H1 (cell line): ENCODE measurements around the gene BIRC5. TPM values are rescaled to one million over a fixed set of nuclear protein-coding genes. Genes with fewer than 3 reads are reported as not detected.
A peak's percentile ranks its signal among the peaks of the same experiment; 100 is the strongest.

Source experiments
- CBX8 ChIP-seq: fragments of 300-800, 300-1000 bp; sonication (generic); IDR thresholded peaks from 2 replicates; pipeline ENCODE4 v1.7.1; 2016; ENCODE audit warnings: low read depth, low read length, borderline replicate concordance
- CTBP2 ChIP-seq: IDR thresholded peaks from 2 replicates; pipeline ENCODE4 v1.7.0; 2011; ENCODE audit warnings: borderline replicate concordance, mild to moderate bottlenecking, moderate library complexity, mixed read lengths, low read length; ENCODE audit not compliant: insufficient read depth, insufficient read length
- NANOG ChIP-seq: IDR thresholded peaks from 2 replicates; pipeline ENCODE4 v1.6.1; 2011; ENCODE audit warnings: low read length, low read depth, mild to moderate bottlenecking, inconsistent platforms; ENCODE audit not compliant: insufficient read depth, poor library complexity, severe bottlenecking
- SIN3A ChIP-seq, 2 experiments: IDR thresholded peaks in 1 of 2; conservative IDR thresholded peaks in 1 of 2; 2 replicates each; pipeline ENCODE4 v1.6.1; 2011 to 2012; ENCODE audit warnings: low read length in 2 of 2, improper control_type of control experiment in 1 of 2, low read depth in 1 of 2, mild to moderate bottlenecking in 1 of 2
- SIX5 ChIP-seq: IDR thresholded peaks from 2 replicates; pipeline ENCODE4 v1.6.1; 2011; ENCODE audit warnings: mild to moderate bottlenecking, low read depth, low read length
- TAF7 ChIP-seq: optimal IDR thresholded peaks from 2 replicates; pipeline ENCODE3; 2011; ENCODE audit warnings: low read depth, mild to moderate bottlenecking, inconsistent platforms, low read length, moderate library complexity, borderline replicate concordance
- ZNF274 ChIP-seq: IDR thresholded peaks from 2 replicates; pipeline ENCODE4 v1.7.0; 2012; ENCODE audit warnings: low read length, borderline replicate concordance; ENCODE audit errors: extremely low read depth
- polyA plus RNA-seq, 7 experiments: library from polyadenylated mRNA; depleted of rRNA in 3 of 7; stranded (reverse) in 5 of 7; unstranded in 2 of 7; fragments of >200 nt in 5 of 7; fragments of 200-250 nt in 2 of 7; gene quantifications; 1 replicate in 5 of 7; 2 replicates in 1 of 7; 4 replicates in 1 of 7; pipeline versions ENCODE4 v1.2.1 to v1.2.3, GENCODE V29; 2011 to 2013; ENCODE audit warnings: missing spikeins in 2 of 7, mixed read lengths in 2 of 7
- total RNA-seq: library from RNA; stranded (reverse); fragmentation: NEBNext Ultra II Directional; extraction: Animal tissue kit (Norgen Biotek cat#: 25700); gene quantifications from 2 replicates; pipeline ENCODE4 v1.2.1, GENCODE V29; 2021
- TF ChIP-seq, protein P1 (sequence below): fragments of 300-600 bp; sonication (generic); IDR thresholded peaks from 2 replicates; pipeline ENCODE4 v1.7.1; 2012; ENCODE audit warnings: low read length, moderate library complexity, mild to moderate bottlenecking, inconsistent platforms; ENCODE audit not compliant: insufficient replicate concordance

The BIRC5 gene
- total and polyA plus RNA-seq, 2 of the 8 experiments (the other 6 are each of a cell fraction or from before 2014, with no cell fraction given), result 42.2 to 108 TPM

DNA sequence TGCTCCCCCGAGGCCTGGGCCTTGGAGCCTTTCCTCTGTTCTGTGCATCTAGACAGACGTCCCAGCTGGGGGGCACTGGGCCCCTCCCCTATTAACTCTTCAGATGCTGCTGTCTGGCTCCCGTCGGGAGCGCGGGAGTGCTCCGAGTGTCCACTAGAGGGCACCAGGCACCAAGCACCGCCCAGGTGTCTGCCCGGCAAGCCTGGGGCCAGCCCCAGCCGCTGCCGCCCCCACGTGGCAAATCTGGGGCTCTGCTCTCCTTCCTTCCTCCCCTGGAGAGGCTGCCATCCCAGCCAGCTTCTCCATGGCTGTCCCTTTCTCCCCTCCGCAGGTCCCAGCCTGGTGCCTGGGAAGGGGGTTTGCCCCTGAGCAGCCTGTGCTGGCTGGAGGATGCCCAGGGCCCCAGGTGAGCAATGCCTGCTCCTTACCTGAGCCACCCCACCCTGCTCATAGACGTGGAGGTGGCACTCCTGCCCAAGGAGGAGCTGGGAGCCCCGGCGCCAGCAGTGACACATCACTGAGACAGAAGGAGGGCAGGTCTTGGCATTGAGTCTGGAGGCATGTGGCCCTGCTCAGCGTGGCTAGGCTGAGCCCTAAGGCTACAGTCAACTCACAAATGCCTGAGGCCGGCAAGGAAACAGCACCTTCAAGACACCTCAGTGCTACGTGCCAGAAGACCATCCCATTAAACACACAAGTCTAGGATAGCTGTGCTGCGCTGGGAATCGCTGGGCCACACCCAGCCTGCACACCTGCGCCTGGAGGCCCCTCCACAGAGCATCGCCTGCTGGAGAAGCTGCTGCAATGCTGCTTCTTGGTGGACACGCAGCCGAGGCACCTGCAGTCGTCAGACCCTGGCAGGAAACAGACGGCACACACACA, 37.1 kb downstream of the BIRC5 start (continued):
- TF ChIP-seq, protein P1, sequence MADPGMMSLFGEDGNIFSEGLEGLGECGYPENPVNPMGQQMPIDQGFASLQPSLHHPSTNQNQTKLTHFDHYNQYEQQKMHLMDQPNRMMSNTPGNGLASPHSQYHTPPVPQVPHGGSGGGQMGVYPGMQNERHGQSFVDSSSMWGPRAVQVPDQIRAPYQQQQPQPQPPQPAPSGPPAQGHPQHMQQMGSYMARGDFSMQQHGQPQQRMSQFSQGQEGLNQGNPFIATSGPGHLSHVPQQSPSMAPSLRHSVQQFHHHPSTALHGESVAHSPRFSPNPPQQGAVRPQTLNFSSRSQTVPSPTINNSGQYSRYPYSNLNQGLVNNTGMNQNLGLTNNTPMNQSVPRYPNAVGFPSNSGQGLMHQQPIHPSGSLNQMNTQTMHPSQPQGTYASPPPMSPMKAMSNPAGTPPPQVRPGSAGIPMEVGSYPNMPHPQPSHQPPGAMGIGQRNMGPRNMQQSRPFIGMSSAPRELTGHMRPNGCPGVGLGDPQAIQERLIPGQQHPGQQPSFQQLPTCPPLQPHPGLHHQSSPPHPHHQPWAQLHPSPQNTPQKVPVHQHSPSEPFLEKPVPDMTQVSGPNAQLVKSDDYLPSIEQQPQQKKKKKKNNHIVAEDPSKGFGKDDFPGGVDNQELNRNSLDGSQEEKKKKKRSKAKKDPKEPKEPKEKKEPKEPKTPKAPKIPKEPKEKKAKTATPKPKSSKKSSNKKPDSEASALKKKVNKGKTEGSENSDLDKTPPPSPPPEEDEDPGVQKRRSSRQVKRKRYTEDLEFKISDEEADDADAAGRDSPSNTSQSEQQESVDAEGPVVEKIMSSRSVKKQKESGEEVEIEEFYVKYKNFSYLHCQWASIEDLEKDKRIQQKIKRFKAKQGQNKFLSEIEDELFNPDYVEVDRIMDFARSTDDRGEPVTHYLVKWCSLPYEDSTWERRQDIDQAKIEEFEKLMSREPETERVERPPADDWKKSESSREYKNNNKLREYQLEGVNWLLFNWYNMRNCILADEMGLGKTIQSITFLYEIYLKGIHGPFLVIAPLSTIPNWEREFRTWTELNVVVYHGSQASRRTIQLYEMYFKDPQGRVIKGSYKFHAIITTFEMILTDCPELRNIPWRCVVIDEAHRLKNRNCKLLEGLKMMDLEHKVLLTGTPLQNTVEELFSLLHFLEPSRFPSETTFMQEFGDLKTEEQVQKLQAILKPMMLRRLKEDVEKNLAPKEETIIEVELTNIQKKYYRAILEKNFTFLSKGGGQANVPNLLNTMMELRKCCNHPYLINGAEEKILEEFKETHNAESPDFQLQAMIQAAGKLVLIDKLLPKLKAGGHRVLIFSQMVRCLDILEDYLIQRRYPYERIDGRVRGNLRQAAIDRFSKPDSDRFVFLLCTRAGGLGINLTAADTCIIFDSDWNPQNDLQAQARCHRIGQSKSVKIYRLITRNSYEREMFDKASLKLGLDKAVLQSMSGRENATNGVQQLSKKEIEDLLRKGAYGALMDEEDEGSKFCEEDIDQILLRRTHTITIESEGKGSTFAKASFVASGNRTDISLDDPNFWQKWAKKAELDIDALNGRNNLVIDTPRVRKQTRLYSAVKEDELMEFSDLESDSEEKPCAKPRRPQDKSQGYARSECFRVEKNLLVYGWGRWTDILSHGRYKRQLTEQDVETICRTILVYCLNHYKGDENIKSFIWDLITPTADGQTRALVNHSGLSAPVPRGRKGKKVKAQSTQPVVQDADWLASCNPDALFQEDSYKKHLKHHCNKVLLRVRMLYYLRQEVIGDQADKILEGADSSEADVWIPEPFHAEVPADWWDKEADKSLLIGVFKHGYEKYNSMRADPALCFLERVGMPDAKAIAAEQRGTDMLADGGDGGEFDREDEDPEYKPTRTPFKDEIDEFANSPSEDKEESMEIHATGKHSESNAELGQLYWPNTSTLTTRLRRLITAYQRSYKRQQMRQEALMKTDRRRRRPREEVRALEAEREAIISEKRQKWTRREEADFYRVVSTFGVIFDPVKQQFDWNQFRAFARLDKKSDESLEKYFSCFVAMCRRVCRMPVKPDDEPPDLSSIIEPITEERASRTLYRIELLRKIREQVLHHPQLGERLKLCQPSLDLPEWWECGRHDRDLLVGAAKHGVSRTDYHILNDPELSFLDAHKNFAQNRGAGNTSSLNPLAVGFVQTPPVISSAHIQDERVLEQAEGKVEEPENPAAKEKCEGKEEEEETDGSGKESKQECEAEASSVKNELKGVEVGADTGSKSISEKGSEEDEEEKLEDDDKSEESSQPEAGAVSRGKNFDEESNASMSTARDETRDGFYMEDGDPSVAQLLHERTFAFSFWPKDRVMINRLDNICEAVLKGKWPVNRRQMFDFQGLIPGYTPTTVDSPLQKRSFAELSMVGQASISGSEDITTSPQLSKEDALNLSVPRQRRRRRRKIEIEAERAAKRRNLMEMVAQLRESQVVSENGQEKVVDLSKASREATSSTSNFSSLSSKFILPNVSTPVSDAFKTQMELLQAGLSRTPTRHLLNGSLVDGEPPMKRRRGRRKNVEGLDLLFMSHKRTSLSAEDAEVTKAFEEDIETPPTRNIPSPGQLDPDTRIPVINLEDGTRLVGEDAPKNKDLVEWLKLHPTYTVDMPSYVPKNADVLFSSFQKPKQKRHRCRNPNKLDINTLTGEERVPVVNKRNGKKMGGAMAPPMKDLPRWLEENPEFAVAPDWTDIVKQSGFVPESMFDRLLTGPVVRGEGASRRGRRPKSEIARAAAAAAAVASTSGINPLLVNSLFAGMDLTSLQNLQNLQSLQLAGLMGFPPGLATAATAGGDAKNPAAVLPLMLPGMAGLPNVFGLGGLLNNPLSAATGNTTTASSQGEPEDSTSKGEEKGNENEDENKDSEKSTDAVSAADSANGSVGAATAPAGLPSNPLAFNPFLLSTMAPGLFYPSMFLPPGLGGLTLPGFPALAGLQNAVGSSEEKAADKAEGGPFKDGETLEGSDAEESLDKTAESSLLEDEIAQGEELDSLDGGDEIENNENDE, result no peak
- no peak for TF ChIP-seq ZNF274
- no peak for TF ChIP-seq CBX8
- TF ChIP-seq TAF7, result peak; percentile 67
- TF ChIP-seq SIN3A (conservative IDR thresholded peaks at IDR 0.05 in 1 of 2, IDR thresholded peaks at IDR 0.05 in 1 of 2; ENCODE audit: low read depth in 1 of 2, low read length in 2 of 2), result peak in 1 of 2 experiments; percentile 80; a peak in 2 of 4 replicates
- TF ChIP-seq CTBP2, result no peak
- no peak for TF ChIP-seq SIX5
- no peak for TF ChIP-seq NANOG
